Dermis blood vessel endothelial cell (primary cell): ENCODE results near the gene SURF4. TPM values are rescaled to one million over a fixed set of nuclear protein-coding genes. Genes with fewer than 3 reads are reported as not detected.
A peak's percentile ranks its signal among the peaks of the same experiment; 100 is the strongest.
"Not testable (repeated sequence)": the region's sequence is repeated elsewhere in the genome, so short reads cannot be mapped to it uniquely, and the experiment has no call there.

Source experiments
- DNase-seq: peaks from one replicate; pipeline ENCODE4 v3.0.0; 2010
- total RNA-seq: library from RNA; depleted of rRNA; stranded (reverse); fragments of >200 nt; gene quantifications from 2 replicates; pipeline ENCODE4 v1.2.3, GENCODE V29; 2014

The SURF4 gene
- total RNA-seq, 1 donor from 2014 or later: 370 TPM

DNA sequence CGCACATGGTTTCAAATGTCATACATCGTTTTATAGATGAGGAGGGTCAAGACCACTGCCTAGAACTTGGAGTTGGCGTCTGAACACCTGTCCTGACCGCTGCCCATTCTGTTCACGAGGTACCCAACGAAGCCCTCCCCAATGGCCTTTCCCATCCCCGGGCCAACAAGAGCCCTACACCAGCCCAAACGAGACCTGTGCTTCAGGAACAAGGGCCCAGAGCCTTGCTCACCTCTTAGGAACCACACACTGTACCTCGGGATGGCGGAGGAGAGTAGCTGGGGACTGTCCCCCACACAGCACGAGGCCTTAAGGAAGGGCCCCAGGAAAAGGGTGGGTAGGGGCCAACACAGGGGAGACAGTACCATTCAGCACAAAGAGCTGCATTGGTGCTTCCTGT, 42.8 kb downstream of the SURF4 start:
- no peak for DNase-seq

DNA sequence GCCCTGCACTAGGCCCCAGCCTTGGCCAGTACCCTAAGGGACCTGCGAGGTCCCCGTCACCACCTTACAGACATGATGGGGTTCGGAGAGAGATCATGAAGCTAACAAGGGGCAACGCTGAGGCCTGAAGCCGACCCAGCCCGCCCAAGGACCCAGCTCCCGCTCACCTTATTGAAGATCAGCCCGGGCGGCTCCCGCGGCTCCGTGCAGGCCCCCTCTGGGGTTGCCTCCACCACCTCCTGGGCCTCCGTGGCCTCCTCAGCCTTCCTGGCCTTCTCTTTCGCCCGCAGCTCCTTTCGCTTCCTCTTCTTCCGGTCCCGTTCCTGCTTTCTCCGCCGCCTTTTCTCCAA, 43.5 kb downstream of the SURF4 start:
- no peak for DNase-seq

- no peak for DNase-seq
These were observed 44.0 kb downstream of the SURF4 start for GRCh38 chr9:133331641-133332380.

- DNase-seq: no peak
These were observed 44.6 kb downstream of the SURF4 start for GRCh38 chr9:133331221-133331620.

DNA sequence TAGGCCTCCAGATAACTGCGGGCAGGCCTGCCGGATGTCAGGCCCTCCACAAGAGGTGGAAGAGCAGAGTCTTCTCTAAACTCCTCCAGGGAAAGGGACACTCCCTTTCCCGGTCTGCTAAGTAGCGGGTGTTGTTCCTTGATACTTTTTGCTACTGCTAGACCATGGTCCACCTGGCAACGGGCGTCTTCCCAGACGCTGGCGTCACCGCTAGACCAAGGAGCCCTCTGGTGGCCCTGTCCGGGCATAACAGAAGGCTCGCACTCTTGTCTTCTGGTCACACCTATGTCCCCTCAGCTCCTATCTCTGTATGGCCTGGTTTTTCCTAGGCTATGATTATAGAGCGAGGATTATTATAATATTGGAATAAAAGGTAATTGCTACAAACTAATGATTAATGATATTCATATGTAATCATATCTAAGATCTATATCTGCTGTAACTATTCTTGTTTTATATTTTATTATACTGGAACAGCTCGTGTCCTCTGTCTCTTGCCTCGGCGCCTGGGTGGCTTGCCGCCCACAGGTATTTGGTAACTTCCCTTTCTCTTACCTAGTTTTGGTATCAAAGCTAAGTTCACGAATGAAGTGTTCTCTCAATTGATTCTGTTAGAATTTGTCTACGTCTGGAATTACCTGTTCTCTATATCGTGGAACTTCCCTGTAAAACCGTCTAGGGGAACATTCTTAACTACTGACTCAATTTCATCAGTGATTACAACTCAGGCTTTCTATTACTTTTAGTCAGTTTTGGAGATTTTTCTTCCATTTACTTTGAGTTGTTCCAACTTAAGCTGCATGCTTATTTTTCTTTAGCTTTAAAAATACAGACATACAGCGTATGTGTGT, 46.3 kb downstream of the SURF4 start:
- peak; percentile 37 for DNase-seq

DNA sequence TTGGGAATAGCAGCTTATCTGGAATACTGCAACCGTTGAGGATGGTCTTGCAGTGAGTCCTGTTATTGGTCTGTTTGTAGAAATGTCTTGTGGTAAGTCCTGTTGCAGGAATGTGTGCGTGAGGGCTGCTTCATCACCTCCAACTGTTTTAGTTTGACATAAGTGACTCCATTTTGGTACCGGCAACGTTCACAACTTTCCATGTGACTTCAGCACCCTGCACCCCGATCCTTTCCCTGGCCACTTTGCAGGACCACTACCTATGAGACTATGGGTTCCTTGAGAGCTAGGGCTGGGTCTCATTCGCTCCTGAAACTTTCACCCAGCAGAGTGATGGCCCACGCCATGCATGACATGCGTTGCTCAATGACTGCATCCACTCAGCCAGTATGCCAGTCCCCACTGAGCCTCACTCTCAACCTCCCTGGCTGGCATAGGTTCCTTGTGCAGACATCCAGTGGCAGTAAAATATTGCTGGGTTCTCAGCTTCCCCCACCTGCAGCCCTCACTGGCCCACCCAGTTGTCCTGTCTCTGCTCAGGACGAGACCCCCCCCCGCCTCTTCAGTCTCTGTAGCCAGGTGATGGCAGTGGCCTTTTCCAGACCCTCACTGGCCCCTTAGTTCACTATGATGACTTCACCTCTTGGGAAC, 47.9 kb downstream of the SURF4 start:
- DNase-seq: no peak

DNA sequence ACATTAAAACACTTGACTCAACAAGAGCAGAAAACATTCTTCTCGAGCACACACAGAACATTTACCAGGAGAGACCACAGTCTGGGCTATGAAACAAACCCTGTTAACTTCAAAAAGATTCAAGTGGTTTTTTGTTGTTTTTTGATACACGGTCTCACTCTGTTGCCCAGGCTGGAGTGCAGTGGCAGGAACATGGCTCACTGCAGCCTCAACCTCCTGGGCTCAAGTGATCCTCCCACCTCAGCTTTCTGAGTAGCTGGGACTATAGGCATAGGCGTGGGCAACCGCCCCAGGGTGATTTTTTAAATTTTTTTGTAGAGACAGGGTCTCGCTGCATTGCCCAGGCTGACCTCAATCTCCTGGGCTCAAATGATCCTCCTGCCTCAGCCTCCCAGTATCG, 48.8 kb downstream of the SURF4 start:
- not testable (repeated sequence) for DNase-seq

- no peak for DNase-seq
These were observed 51.7 kb downstream of the SURF4 start for GRCh38 chr9:133323991-133324703.

DNA sequence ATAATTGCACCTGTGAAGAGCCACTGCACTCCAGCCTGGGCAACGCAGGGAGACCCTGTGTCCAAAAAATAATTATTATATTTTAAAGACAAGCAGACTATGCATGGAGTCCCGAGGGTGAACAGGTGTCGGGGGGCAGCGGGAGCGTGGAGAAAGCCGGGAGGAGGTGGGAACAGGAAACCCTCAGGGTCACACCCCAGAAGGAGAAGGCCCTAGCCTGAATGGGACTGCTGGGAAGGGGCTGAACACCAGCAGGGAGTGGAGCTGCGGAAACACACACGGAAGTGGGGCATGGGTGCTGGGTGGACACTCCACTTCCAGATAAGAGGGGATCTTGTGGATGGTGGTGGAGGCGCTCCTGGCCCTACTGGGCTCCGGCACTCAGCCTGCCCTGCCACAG, 52.6 kb downstream of the SURF4 start:
- no peak for DNase-seq

GRCh38 chr9:133322701-133323100, 53.2 kb downstream of the SURF4 start:
- DNase-seq: no peak

- no peak for DNase-seq
These were observed 54.4 kb downstream of the SURF4 start for GRCh38 chr9:133321411-133321935.

DNA sequence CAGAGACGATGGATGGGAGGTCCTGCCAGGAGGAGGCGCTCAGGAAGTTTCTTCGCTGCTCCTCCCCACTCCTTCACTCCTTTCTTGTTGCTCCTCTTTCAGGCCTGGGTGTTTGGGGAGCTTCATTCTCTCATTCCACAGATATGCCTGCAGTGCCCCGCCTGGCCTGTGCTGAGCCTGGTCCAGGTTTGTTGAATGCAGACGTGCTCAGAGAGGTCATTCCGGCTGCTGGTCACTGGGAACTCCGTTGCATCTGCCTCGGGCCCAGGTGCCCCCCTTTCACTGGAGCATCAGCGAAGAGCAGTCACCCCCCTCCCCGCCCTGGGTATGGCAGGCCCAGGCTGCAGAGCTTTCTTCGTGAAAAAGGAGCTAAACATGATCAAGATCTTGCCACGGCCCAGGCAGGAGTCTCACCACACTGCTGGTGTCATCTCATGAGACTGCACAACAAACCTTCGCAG, 55.4 kb downstream of the SURF4 start:
- no peak for DNase-seq

DNA sequence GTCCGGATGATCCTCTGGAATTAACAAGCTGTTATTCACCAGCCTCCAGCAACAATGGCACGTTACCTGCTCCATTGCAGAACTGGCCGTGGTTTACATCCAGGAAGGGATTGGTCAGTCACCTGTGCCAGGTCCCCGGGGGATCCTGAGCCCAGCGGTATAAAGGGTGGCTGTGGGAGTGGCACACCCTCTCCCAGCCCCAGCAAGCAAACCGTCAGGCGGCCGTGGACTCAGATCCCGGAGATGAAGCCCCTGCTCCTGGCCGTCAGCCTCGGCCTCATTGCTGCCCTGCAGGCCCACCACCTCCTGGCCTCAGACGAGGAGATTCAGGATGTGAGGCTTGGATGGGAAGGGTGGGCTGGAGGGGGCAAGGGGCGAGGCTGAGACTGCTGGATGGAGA, 58.3 kb downstream of the SURF4 start:
- DNase-seq: not testable (repeated sequence)

- DNase-seq: no peak
These were observed 59.9 kb downstream of the SURF4 start for GRCh38 chr9:133315997-133316396.

Other genes with a start within 250 kb of the SURF4 start
- gene GBGT1, start 212.1 kb downstream of the SURF4 start, total RNA-seq: 15.7 and 28.0 TPM in 2 replicates
- not detected in 2 replicates for gene OBP2B, start 166.8 kb downstream of the SURF4 start, total RNA-seq
- under 0.01 and 0.51 TPM in 2 replicates for gene ABO, start 100.9 kb downstream of the SURF4 start, total RNA-seq
- 13.0 and 15.0 TPM in 2 replicates for gene SURF6, start 39.9 kb downstream of the SURF4 start, total RNA-seq
- 17.7 and 26.6 TPM in 2 replicates for gene MED22, start 27.9 kb downstream of the SURF4 start, total RNA-seq
- 1,936 and 2,833 TPM in 2 replicates for gene RPL7A, start 27.8 kb downstream of the SURF4 start, total RNA-seq
- 15.3 and 31.1 TPM in 2 replicates for gene SURF1, start 19.6 kb downstream of the SURF4 start, total RNA-seq
- 11.2 and 11.7 TPM in 2 replicates for gene SURF2, start 19.5 kb downstream of the SURF4 start, total RNA-seq
- 0.47 and 1.2 TPM in 2 replicates for gene STKLD1, start 306 bp upstream of the SURF4 start, total RNA-seq
- gene REXO4, start 42.0 kb upstream of the SURF4 start, total RNA-seq: 16.2 and 26.9 TPM in 2 replicates
- gene ADAMTS13, start 46.3 kb upstream of the SURF4 start, total RNA-seq: 0.84 and 1.0 TPM in 2 replicates
- 12.8 and 21.4 TPM in 2 replicates for gene CACFD1, start 83.9 kb upstream of the SURF4 start, total RNA-seq
- gene SLC2A6, start 103.0 kb upstream of the SURF4 start, total RNA-seq: 32.0 and 42.1 TPM in 2 replicates
- not detected in 2 replicates for gene MYMK, start 148.9 kb upstream of the SURF4 start, total RNA-seq
- gene ADAMTSL2, start 158.6 kb upstream of the SURF4 start, total RNA-seq: under 0.01 and 0.17 TPM in 2 replicates
- not detected in 2 replicates for gene FAM163B, start 233.3 kb upstream of the SURF4 start, total RNA-seq